Fibroblast of lung (primary cell): ENCODE results near the gene RNF157.

Source experiments
- EZH2 ChIP-seq: IDR thresholded peaks from 2 replicates; pipeline ENCODE4 v1.5.1; 2012; ENCODE audit warnings: low read length, control low read depth, mild to moderate bottlenecking; ENCODE audit errors: missing control alignments
- TF ChIP-seq, protein P1 (sequence below), 2 donors: IDR thresholded peaks in 1 of 2; conservative IDR thresholded peaks in 1 of 2; 1 replicate in 1 of 2; 2 replicates in 1 of 2; pipeline ENCODE4 v1.5.1; 2011 to 2012; ENCODE audit warnings: low read length in 2 of 2, control low read depth in 1 of 2, inconsistent platforms in 1 of 2, low read depth in 1 of 2, mild to moderate bottlenecking in 1 of 2

DNA sequence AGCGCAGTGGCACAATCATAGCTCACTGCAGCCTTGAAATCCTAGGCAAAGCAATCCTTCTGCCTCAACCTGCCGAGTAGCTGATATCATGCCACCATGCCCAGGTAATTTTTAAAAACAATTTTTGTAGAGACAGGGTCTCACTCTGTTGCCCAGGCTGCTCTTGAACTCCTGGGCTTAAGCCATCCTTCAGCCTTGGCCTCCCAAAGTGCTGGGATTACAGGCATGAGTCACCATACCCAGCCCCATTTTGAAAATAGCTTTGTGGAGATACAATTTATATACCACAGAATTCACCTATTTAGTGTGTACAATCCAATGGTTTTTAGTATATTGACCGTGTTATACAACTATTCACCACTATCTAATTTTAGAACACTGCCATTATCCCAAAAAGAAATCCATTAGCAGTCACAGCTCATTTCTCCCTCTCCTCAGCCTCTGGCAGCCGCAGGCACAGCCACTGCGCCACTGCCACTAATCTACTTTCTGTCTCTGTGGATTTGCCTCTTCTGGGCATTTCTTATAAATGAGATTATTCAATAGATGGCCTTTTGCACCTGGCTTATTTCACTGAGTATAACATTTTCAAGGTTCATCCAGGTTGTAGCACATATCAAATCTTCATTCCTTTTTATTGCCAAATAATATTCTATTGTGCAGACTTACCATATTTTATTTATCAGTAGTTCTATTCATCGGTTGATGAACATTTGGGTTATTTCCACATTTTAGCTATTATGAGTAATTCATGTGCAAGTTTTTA is 6.5 kb downstream of the RNF157 start:
- TF ChIP-seq, protein P1, sequence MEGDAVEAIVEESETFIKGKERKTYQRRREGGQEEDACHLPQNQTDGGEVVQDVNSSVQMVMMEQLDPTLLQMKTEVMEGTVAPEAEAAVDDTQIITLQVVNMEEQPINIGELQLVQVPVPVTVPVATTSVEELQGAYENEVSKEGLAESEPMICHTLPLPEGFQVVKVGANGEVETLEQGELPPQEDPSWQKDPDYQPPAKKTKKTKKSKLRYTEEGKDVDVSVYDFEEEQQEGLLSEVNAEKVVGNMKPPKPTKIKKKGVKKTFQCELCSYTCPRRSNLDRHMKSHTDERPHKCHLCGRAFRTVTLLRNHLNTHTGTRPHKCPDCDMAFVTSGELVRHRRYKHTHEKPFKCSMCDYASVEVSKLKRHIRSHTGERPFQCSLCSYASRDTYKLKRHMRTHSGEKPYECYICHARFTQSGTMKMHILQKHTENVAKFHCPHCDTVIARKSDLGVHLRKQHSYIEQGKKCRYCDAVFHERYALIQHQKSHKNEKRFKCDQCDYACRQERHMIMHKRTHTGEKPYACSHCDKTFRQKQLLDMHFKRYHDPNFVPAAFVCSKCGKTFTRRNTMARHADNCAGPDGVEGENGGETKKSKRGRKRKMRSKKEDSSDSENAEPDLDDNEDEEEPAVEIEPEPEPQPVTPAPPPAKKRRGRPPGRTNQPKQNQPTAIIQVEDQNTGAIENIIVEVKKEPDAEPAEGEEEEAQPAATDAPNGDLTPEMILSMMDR (conservative IDR thresholded peaks at IDR 0.05 in 1 of 2, IDR thresholded peaks at IDR 0.05 in 1 of 2; ENCODE audit: low read depth in 1 of 2, low read length in 2 of 2), result no peak
- no peak for TF ChIP-seq EZH2
